K562 (cell line): ENCODE data around the gene E2F3. TPM values are rescaled to one million over a fixed set of nuclear protein-coding genes. Genes with fewer than 3 reads are reported as not detected.

Source experiments
- ARID1B ChIP-seq: fragments of 450-650 bp; IDR thresholded peaks from 2 replicates; pipeline ENCODE4 v1.6.1; 2016; ENCODE audit warnings: antibody characterized with exemption, mild to moderate bottlenecking, inconsistent platforms
- ARNT ChIP-seq, 2 experiments: fragments of 450-650 bp; IDR thresholded peaks; 2 replicates each; pipeline ENCODE4 v1.6.1; 2016; ENCODE audit warnings: mild to moderate bottlenecking in 1 of 2
- BDP1 ChIP-seq: IDR thresholded peaks from 3 replicates; pipeline ENCODE4 v1.6.1; 2011; ENCODE audit not compliant: insufficient read length, insufficient read depth
- BMI1 ChIP-seq: fragments of 150-350 bp; IDR thresholded peaks from 2 replicates; pipeline ENCODE4 v1.6.1; 2014; ENCODE audit warnings: low read length
- CTBP1 ChIP-seq: fragments of 450-650 bp; IDR thresholded peaks from 2 replicates; pipeline ENCODE4 v1.6.1; 2016; ENCODE audit warnings: borderline replicate concordance
- EGR1 ChIP-seq: fragments of 450-650 bp; conservative IDR thresholded peaks from 2 replicates; pipeline ENCODE4 v1.6.1; 2017; ENCODE audit warnings: mild to moderate bottlenecking
- EP300 ChIP-seq: IDR thresholded peaks from 2 replicates; pipeline ENCODE4 v1.6.1; 2012; ENCODE audit warnings: low read length, improper control_type of control experiment
- ETV1 ChIP-seq: fragments of 450-650 bp; conservative IDR thresholded peaks from 2 replicates; pipeline ENCODE4 v1.6.1; 2016; ENCODE audit warnings: missing genetic modification characterization, control low read depth, low read depth, missing compliant biosample characterization
- ILK ChIP-seq: fragments of 450-650 bp; IDR thresholded peaks from 2 replicates; pipeline ENCODE4 v1.6.1; 2016; ENCODE audit warnings: missing genetic modification characterization, low read depth, mild to moderate bottlenecking, missing compliant biosample characterization, moderate library complexity, borderline replicate concordance
- JUNB ChIP-seq: fragments of 450-650 bp; formaldehyde crosslinking; conservative IDR thresholded peaks from 2 replicates; pipeline ENCODE4 v1.4.0; 2020; ENCODE audit warnings: mild to moderate bottlenecking
- NCOR1 ChIP-seq: fragments of 450-650 bp; IDR thresholded peaks from 2 replicates; pipeline ENCODE4 v1.6.1; 2016; ENCODE audit warnings: mild to moderate bottlenecking, moderate library complexity
- POLR2AphosphoS5 ChIP-seq: IDR thresholded peaks from 2 replicates; pipeline ENCODE4 v1.6.1; 2011; ENCODE audit warnings: mild to moderate bottlenecking, low read depth, low read length, moderate library complexity; ENCODE audit not compliant: control insufficient read depth, insufficient read depth
- PTBP1 ChIP-seq: fragments of 200-400 bp; formaldehyde crosslinking; IDR thresholded peaks from 2 replicates; pipeline ENCODE4 v1.6.1; 2017; ENCODE audit warnings: low read depth, low read length
- SAP30 ChIP-seq: fragments of 200-600 bp; sonication (generic); IDR thresholded peaks from 2 replicates; pipeline ENCODE4 v1.6.1; 2012; ENCODE audit warnings: borderline replicate concordance, low read depth, mild to moderate bottlenecking, moderate library complexity, low read length, control low read depth, inconsistent platforms; ENCODE audit not compliant: insufficient read depth, poor library complexity, severe bottlenecking
- SLC30A9 ChIP-seq: fragments of 250-450 bp; sonication (Bioruptor Pico); IDR thresholded peaks from 2 replicates; pipeline ENCODE4 v1.8.0; 2022; ENCODE audit warnings: mild to moderate bottlenecking, moderate library complexity
- TAL1 ChIP-seq: fragments of 450-650 bp; IDR thresholded peaks from 2 replicates; pipeline ENCODE4 v1.6.1; 2016; ENCODE audit warnings: mild to moderate bottlenecking
- XRCC3 ChIP-seq: fragments of 450-650 bp; IDR thresholded peaks from 2 replicates; pipeline ENCODE4 v1.6.1; 2017; ENCODE audit warnings: mild to moderate bottlenecking, moderate library complexity
- ZNF184 ChIP-seq: sonication (generic); formaldehyde crosslinking; IDR thresholded peaks from 2 replicates; pipeline ENCODE4 v1.5.0; 2020; ENCODE audit warnings: missing genetic modification reagents
- ZNF507 ChIP-seq: conservative IDR thresholded peaks from 2 replicates; pipeline ENCODE4 v1.6.1; 2017; ENCODE audit warnings: missing genetic modification characterization, missing compliant biosample characterization
- polyA plus RNA-seq, 8 experiments: library from polyadenylated mRNA; depleted of rRNA in 4 of 8; stranded (reverse) in 5 of 8; unstranded in 3 of 8; fragments of >200 nt; fragmentation: Nextera tagmentation in 2 of 8; fragmentation: Illumina TruSeq in 1 of 8; extraction: Ambion mirVana in 2 of 8; extraction: Trizol in 1 of 8; gene quantifications; 2 replicates each; pipeline versions ENCODE4 v1.2.1 to v1.2.3, GENCODE V29; 2011 to 2014; ENCODE audit warnings: inconsistent platforms in 1 of 8, missing spikeins in 1 of 8
- total RNA-seq, 7 experiments: library from RNA; depleted of rRNA in 6 of 7; stranded (reverse); fragments of >200 nt in 6 of 7; fragmentation: Illumina TruSeq in 2 of 7; extraction: Trizol in 2 of 7; gene quantifications; 2 replicates each; pipeline versions ENCODE4 v1.2.1 to v1.2.3, GENCODE V29; 2011 to 2021; ENCODE audit warnings: low replicate concordance in 1 of 7
- TF ChIP-seq, protein P1 (sequence below): fragments of 450-650 bp; IDR thresholded peaks from 2 replicates; pipeline ENCODE4 v1.6.1; 2016; ENCODE audit warnings: mild to moderate bottlenecking
- TF ChIP-seq, protein P2 (sequence below), 2 experiments: fragments of 450-650 bp in 1 of 2; sonication (generic) in 1 of 2; formaldehyde crosslinking; conservative IDR thresholded peaks; 2 replicates each; pipeline versions ENCODE4 v1.4.0 to v1.8.1; 2020 to 2022; ENCODE audit warnings: mild to moderate bottlenecking in 1 of 2, missing genetic modification reagents in 1 of 2
- TF ChIP-seq, protein P3 (sequence below): fragments of 200-800 bp; sonication (Bioruptor generic); IDR thresholded peaks from 2 replicates; pipeline ENCODE4 v1.6.1; 2017; ENCODE audit warnings: missing genetic modification characterization, missing compliant biosample characterization
- TF ChIP-seq, protein P4 (sequence below): fragments of 250-450 bp; sonication (Bioruptor Pico); IDR thresholded peaks from 2 replicates; pipeline ENCODE4 v1.4.0; 2020; ENCODE audit warnings: mild to moderate bottlenecking, moderate library complexity

The E2F3 gene
- total and polyA plus RNA-seq, 9 of the 15 experiments (the other 6 are each of a cell fraction or from before 2014, with no cell fraction given) = 11.1 to 44.7 (median 27.2) TPM

DNA sequence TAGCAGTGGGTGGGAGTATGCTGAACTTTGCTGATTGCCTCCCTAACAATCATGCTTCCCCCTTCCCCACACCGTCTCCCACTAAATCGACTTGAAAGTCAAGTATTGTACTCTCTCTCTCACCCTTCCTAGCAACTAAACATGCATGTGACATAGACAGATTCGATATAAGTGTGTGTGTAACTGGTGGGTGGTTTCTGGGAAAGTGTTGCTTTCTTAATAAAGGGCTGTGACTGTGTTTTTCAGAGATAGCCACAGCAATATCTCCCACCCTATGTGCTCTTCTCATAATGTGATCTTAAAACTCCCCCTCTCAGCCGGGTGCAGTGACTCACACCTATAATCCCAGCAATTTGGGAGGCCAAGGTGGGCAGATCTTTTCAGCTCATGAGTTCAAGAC is 49.3 kb upstream of the E2F3 start (continued):
- TF ChIP-seq, protein P1, sequence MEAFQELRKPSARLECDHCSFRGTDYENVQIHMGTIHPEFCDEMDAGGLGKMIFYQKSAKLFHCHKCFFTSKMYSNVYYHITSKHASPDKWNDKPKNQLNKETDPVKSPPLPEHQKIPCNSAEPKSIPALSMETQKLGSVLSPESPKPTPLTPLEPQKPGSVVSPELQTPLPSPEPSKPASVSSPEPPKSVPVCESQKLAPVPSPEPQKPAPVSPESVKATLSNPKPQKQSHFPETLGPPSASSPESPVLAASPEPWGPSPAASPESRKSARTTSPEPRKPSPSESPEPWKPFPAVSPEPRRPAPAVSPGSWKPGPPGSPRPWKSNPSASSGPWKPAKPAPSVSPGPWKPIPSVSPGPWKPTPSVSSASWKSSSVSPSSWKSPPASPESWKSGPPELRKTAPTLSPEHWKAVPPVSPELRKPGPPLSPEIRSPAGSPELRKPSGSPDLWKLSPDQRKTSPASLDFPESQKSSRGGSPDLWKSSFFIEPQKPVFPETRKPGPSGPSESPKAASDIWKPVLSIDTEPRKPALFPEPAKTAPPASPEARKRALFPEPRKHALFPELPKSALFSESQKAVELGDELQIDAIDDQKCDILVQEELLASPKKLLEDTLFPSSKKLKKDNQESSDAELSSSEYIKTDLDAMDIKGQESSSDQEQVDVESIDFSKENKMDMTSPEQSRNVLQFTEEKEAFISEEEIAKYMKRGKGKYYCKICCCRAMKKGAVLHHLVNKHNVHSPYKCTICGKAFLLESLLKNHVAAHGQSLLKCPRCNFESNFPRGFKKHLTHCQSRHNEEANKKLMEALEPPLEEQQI = no peak
- TF ChIP-seq PTBP1 (no peak), ZNF184 (CRISPR knock-in tag) (no peak), XRCC3 (no peak), NCOR1 (peak; percentile 42; the same call in 1 of the 2 replicates), EGR1 (peak; percentile 91), JUNB (no peak), POLR2AphosphoS5 (0 out of 2 replicates have a peak, but pooled peaks have one; percentile 39), EP300 (peak; percentile 22; the same call in 1 of the 2 replicates), TAL1 (peak; percentile 14; the same call in 1 of the 2 replicates), ETV1 (tag) (no peak), ARNT (IDR thresholded peaks at IDR 0.05) (no peak), ARID1B (peak; percentile 69; the same call in 1 of the 2 replicates), SAP30 (no peak), SLC30A9 (no peak), BMI1 (no peak), BDP1 (no peak), ILK (tag) (no peak), ZNF507 (tag) (no peak), CTBP1 (no peak)
- TF ChIP-seq, protein P2, sequence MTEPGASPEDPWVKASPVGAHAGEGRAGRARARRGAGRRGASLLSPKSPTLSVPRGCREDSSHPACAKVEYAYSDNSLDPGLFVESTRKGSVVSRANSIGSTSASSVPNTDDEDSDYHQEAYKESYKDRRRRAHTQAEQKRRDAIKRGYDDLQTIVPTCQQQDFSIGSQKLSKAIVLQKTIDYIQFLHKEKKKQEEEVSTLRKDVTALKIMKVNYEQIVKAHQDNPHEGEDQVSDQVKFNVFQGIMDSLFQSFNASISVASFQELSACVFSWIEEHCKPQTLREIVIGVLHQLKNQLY (CRISPR knock-in tag; conservative IDR thresholded peaks at IDR 0.05) = no peak
- TF ChIP-seq, protein P3, sequence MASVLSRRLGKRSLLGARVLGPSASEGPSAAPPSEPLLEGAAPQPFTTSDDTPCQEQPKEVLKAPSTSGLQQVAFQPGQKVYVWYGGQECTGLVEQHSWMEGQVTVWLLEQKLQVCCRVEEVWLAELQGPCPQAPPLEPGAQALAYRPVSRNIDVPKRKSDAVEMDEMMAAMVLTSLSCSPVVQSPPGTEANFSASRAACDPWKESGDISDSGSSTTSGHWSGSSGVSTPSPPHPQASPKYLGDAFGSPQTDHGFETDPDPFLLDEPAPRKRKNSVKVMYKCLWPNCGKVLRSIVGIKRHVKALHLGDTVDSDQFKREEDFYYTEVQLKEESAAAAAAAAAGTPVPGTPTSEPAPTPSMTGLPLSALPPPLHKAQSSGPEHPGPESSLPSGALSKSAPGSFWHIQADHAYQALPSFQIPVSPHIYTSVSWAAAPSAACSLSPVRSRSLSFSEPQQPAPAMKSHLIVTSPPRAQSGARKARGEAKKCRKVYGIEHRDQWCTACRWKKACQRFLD = no peak
- TF ChIP-seq, protein P4, sequence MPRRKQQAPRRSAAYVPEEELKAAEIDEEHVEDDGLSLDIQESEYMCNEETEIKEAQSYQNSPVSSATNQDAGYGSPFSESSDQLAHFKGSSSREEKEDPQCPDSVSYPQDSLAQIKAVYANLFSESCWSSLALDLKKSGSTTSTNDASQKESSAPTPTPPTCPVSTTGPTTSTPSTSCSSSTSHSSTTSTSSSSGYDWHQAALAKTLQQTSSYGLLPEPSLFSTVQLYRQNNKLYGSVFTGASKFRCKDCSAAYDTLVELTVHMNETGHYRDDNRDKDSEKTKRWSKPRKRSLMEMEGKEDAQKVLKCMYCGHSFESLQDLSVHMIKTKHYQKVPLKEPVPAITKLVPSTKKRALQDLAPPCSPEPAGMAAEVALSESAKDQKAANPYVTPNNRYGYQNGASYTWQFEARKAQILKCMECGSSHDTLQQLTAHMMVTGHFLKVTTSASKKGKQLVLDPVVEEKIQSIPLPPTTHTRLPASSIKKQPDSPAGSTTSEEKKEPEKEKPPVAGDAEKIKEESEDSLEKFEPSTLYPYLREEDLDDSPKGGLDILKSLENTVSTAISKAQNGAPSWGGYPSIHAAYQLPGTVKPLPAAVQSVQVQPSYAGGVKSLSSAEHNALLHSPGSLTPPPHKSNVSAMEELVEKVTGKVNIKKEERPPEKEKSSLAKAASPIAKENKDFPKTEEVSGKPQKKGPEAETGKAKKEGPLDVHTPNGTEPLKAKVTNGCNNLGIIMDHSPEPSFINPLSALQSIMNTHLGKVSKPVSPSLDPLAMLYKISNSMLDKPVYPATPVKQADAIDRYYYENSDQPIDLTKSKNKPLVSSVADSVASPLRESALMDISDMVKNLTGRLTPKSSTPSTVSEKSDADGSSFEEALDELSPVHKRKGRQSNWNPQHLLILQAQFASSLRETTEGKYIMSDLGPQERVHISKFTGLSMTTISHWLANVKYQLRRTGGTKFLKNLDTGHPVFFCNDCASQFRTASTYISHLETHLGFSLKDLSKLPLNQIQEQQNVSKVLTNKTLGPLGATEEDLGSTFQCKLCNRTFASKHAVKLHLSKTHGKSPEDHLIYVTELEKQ (CRISPR knock-in tag) = no peak
